ENCODE results near the gene UTP25. TPM values are rescaled to one million over a fixed set of nuclear protein-coding genes. Genes with fewer than 3 reads are reported as not detected.
A peak's percentile ranks its signal among the peaks of the same experiment; 100 is the strongest.

The UTP25 gene
- total RNA-seq, 1 donor from 2014 or later, result 8.2 TPM

- DNase-seq, result no peak
Observed at GRCh38 chr1:209844695-209845407, 17.1 kb downstream of the UTP25 start.

- DNase-seq, result no peak
Observed at GRCh38 chr1:209845408-209845725, 17.6 kb downstream of the UTP25 start.

- no peak for DNase-seq
Observed at GRCh38 chr1:209849388-209849787, 21.6 kb downstream of the UTP25 start.

- DNase-seq, result peak; percentile 91
Observed at GRCh38 chr1:209850342-209850979, 22.7 kb downstream of the UTP25 start.

- no peak for DNase-seq
Observed at GRCh38 chr1:209853676-209854075, 25.9 kb downstream of the UTP25 start.

GRCh38 chr1:209854196-209854595 is 26.4 kb downstream of the UTP25 start:
- no peak for DNase-seq

- DNase-seq, result no peak
Observed at GRCh38 chr1:209855006-209855405, 27.2 kb downstream of the UTP25 start.

GRCh38 chr1:209855623-209856022 is 27.9 kb downstream of the UTP25 start:
- DNase-seq, result no peak

GRCh38 chr1:209858561-209859103 is 30.9 kb downstream of the UTP25 start:
- DNase-seq, result no peak

GRCh38 chr1:209860293-209860881 is 32.6 kb downstream of the UTP25 start:
- DNase-seq, result peak; percentile 95

GRCh38 chr1:209861242-209861641 is 33.5 kb downstream of the UTP25 start:
- DNase-seq, result no peak

GRCh38 chr1:209862391-209863356 is 34.9 kb downstream of the UTP25 start:
- no peak for DNase-seq

GRCh38 chr1:209863766-209864485 is 36.2 kb downstream of the UTP25 start:
- peak; percentile 39 for DNase-seq

- DNase-seq, result no peak
Observed at GRCh38 chr1:209866201-209866600, 38.4 kb downstream of the UTP25 start.

GRCh38 chr1:209869291-209870149 is 41.7 kb downstream of the UTP25 start:
- no peak for DNase-seq

GRCh38 chr1:209870151-209870831 is 42.5 kb downstream of the UTP25 start:
- DNase-seq, result no peak

- DNase-seq, result no peak
Observed at GRCh38 chr1:209871006-209871405, 43.2 kb downstream of the UTP25 start.

- DNase-seq, result no peak
Observed at GRCh38 chr1:209871430-209871829, 43.7 kb downstream of the UTP25 start.

- peak; percentile 81 for DNase-seq
Observed at GRCh38 chr1:209873067-209873799, 45.5 kb downstream of the UTP25 start.

GRCh38 chr1:209875515-209875914 is 47.7 kb downstream of the UTP25 start:
- DNase-seq, result peak; percentile 66
